MCF 10A (cell line): Measurements from ENCODE around the gene SLC7A5. TPM values are rescaled to one million over a fixed set of nuclear protein-coding genes. Genes with fewer than 3 reads are reported as not detected.

Source experiments
- BruUV-seq: library from RNA; stranded (reverse); fragments of 400-500 nt; replicated peaks from 2 replicates; lab custom pipeline; 2021; lab: Mats Ljungman, UMichigan
- CTCF ChIA-PET: fragments of 300-600 bp; sonication (Branson Sonifier 250); formaldehyde crosslinking; extraction: SDS; loops from one replicate; lab custom pipeline; 2021; ENCODE audit warnings: antibody characterized with exemption, inconsistent platforms; lab: Yijun Ruan, JAX
- POLR2A ChIA-PET: fragments of 300-600, 350-650 bp; sonication (Branson Sonifier 250); formaldehyde crosslinking; extraction: SDS; loops from one replicate; lab custom pipeline; 2020; ENCODE audit warnings: antibody characterized with exemption, inconsistent platforms; lab: Yijun Ruan, JAX
- DNase-seq: peaks from one replicate; pipeline ENCODE4 v3.0.0-alpha.2; 2018; ENCODE audit not compliant: unreplicated experiment
- H3K27ac Mint-ChIP-seq: one replicate; pipeline ENCODE4 v1.8.0; 2022; ENCODE audit warnings: mild to moderate bottlenecking, low read depth, mixed read lengths; ENCODE audit not compliant: unreplicated experiment
- H3K27me3 Mint-ChIP-seq: one replicate; pipeline ENCODE4 v1.8.0; 2022; ENCODE audit warnings: mixed read lengths; ENCODE audit not compliant: insufficient read depth, unreplicated experiment
- H3K36me3 Mint-ChIP-seq: one replicate; pipeline ENCODE4 v1.8.0; 2022; ENCODE audit warnings: mild to moderate bottlenecking, moderate library complexity, mixed read lengths; ENCODE audit not compliant: insufficient read depth, unreplicated experiment
- H3K4me1 Mint-ChIP-seq: one replicate; pipeline ENCODE4 v1.8.0; 2022; ENCODE audit warnings: mixed read lengths; ENCODE audit not compliant: insufficient read depth, unreplicated experiment
- H3K4me3 Mint-ChIP-seq: one replicate; pipeline ENCODE4 v1.8.0; 2022; ENCODE audit warnings: mild to moderate bottlenecking, moderate library complexity, mixed read lengths; ENCODE audit not compliant: unreplicated experiment
- H3K9me3 Mint-ChIP-seq: one replicate; pipeline ENCODE4 v1.8.0; 2022; ENCODE audit warnings: mixed read lengths; ENCODE audit not compliant: unreplicated experiment
- intact Hi-C: fragments of 100-400 bp; cut with micrococcal nuclease; formaldehyde crosslinking; loops from 2 replicates; pipeline ENCODE4 v1.14.1; 2022
- total RNA-seq: library from RNA; stranded (reverse); gene quantifications from 2 replicates; pipeline ENCODE4 v1.2.3, GENCODE V29; 2022
- TF ChIP-seq, protein P1 (sequence below): fragments of 200-600 bp; IDR thresholded peaks from one replicate; pipeline ENCODE4 v1.8.0; 2022; ENCODE audit warnings: antibody characterized with exemption, mild to moderate bottlenecking; ENCODE audit not compliant: unreplicated experiment

The SLC7A5 gene
- total RNA-seq, 1 experiment from 2014 or later, result 1,007 TPM

DNA sequence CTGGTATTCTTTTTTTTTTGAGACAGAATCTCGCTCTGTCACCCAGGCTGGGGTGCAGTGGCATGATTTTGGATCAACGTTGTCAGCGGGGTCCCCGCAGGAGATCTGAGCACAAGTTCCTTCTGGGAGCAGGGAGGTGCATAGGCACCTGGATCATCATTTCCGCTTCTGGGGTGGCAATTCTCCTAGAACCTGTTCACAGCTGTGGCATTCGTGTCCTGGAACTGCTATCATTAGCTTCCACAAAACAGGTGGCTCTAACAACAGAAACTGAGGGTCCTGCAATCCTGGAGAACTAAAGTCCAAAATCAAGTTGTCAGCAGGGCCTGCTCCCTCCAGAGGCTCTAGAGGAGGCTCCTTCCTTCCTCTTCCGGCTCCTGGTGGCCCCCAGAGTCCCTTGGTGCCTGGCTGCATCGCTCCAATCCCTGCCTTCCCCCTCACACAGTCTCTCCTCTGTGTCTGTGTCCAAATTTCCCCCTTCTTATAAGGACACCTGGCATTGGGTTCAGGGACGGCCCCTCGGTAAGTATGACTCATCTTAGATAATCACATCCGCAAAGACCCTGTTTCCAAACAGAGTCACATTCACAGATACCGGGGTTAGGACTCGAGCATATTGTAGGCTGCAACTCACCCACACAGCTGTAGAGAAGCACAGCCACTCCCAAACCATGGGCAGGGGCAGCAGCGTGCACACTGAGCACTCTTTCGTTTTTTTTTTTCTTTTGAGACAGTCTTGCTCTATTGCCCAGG, 60.0 kb downstream of the SLC7A5 start:
- Mint-ChIP-seq H3K27me3 (no peaks in the 10 kb centered on the region), H3K36me3 (peaks cover 6% of the 10 kb centered on the region), H3K27ac (no peak overlapping the region), H3K4me1 (peaks cover 28% of the 10 kb centered on the region), H3K9me3 (no peaks in the 10 kb centered on the region), H3K4me3 (no peak overlapping the region)
- BruUV-seq, result no TSS peak
- intact Hi-C loops, result loop anchor here (5.0 kb wide), 1 partner anchor 43 kb away; no protein-coding TSS in a partner anchor
- ChIA-PET CTCF (interaction anchor here (1.5 kb wide), 1 partner anchor 10 kb away, joined by 4 read pairs; no protein-coding TSS in a partner anchor), POLR2A (interaction anchor here (1.7 to 11.8 kb wide), 5 partner anchors 11 to 29 kb away, joined by 7 to 349 read pairs (median 65); no protein-coding TSS in a partner anchor)
- TF ChIP-seq, protein P1, sequence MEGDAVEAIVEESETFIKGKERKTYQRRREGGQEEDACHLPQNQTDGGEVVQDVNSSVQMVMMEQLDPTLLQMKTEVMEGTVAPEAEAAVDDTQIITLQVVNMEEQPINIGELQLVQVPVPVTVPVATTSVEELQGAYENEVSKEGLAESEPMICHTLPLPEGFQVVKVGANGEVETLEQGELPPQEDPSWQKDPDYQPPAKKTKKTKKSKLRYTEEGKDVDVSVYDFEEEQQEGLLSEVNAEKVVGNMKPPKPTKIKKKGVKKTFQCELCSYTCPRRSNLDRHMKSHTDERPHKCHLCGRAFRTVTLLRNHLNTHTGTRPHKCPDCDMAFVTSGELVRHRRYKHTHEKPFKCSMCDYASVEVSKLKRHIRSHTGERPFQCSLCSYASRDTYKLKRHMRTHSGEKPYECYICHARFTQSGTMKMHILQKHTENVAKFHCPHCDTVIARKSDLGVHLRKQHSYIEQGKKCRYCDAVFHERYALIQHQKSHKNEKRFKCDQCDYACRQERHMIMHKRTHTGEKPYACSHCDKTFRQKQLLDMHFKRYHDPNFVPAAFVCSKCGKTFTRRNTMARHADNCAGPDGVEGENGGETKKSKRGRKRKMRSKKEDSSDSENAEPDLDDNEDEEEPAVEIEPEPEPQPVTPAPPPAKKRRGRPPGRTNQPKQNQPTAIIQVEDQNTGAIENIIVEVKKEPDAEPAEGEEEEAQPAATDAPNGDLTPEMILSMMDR, result no peak
- DNase-seq, result peak; percentile 30

DNA sequence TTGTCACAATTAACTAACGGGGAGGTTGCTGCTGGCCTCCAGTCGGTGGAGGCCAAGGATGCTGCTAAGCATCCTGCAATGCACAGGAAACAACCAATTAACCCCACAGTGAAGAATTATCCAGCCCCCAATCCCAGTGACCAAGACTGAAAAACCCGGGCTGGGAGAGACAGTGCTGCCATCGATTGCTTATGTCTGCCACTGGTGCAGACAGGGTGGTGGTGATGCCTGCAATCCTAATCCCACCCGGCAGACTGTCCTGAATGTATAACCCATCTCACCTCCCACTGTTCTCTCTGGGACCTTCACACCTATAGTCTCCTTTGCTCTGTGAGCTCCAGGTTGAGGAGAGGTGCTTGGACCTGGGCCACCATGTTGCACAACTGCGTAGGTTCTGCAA, 61.2 kb downstream of the SLC7A5 start:
- CTCF ChIA-PET, result interaction anchor here (0.6 to 6.2 kb wide), 4 partner anchors 15 to 63 kb away, joined by 3 to 75 read pairs (median 26); no protein-coding TSS in a partner anchor
- TF ChIP-seq, protein P1, result no peak
- POLR2A ChIA-PET, result interaction anchor here (0.6 to 11.8 kb wide), 16 partner anchors 12 to 58 kb away, joined by 3 to 349 read pairs (median 16); partner anchors contain the start of gene KLHDC4
- Mint-ChIP-seq H3K4me1 (peaks cover 37% of the 10 kb centered on the region), H3K27ac (peak overlapping the region; percentile 96), H3K36me3 (peaks cover 6% of the 10 kb centered on the region), H3K9me3 (no peaks in the 10 kb centered on the region), H3K27me3 (no peaks in the 10 kb centered on the region), H3K4me3 (peak overlapping the region; percentile 4)
- BruUV-seq, result no TSS peak
- intact Hi-C loops, result loop anchor here (5.0 kb wide), 1 partner anchor 44 kb away; no protein-coding TSS in a partner anchor
- peak; percentile 89 for DNase-seq

DNA sequence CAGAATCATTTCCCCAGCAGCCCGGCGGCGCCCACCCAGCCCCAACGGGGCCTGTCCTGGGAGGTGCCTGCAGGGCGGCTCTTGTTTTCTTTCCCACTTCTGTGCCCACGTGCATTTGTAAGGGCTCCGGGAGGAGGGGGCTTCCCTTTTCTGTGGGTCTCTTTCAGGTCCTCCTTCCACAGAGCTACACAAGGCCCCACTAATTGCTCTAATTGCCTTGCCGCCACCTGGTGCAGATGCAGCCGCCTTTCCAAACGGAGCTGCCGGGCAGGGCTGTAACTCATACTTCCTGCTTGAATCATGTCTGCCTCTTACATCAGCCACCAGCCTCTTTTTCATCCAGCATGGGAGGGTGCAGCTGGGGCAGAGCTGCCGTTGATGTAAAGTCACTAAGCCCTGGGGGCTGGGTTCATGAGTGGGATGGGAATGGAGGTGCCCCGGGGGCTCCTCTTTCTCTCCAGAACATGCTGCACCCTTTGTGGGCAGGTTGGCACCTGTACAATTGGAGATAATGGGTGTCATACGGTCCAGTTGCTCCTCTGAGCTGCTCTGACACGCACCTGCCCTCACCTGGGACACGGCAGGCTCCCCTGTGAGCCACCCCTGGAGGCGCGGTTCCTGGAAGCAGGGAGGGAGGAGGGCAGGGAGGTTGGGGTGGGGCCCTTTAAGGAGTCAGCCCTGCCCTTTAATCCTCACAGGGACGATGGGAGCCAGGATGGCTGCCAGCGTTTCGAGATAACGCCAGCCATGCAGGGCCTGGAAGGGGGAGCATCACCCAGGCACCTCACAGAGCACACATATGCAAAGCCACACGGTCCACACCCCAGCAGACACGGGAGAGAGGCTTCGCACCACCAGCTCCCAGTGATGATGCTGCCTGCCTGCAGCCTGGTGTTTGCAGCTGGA, 62.4 kb downstream of the SLC7A5 start:
- CTCF ChIA-PET, result interaction anchor here (0.7 to 6.2 kb wide), 7 partner anchors 14 to 79 kb away, joined by 3 to 75 read pairs (median 3); no protein-coding TSS in a partner anchor
- Mint-ChIP-seq H3K4me1 (peaks cover 37% of the 10 kb centered on the region), H3K27me3 (no peaks in the 10 kb centered on the region), H3K9me3 (no peaks in the 10 kb centered on the region), H3K36me3 (peaks cover 6% of the 10 kb centered on the region), H3K27ac (peak overlapping the region; percentile 96), H3K4me3 (peak overlapping the region; percentile 87)
- POLR2A ChIA-PET, result interaction anchor here (0.6 to 11.8 kb wide), 22 partner anchors 14 to 1637 kb away, joined by 3 to 349 read pairs (median 12); partner anchors contain the start of genes KLHDC4 and SLC7A5
- TF ChIP-seq, protein P1, result no peak
- intact Hi-C loops, result loop anchor here (1.0 to 5.0 kb wide), 3 partner anchors 17 to 45 kb away; no protein-coding TSS in a partner anchor
- BruUV-seq, result TSS peak; percentile 64
- DNase-seq, result peak; percentile 99
